SKM-1 (cell line): Measurements from ENCODE around the gene CCDC59.

Experiments
- DNase-seq: peaks from one replicate; lab custom pipeline; 2025; ENCODE audit not compliant: unreplicated experiment; lab: John Stamatoyannopoulos, UW

Gene CCDC59

GRCh38 chr12:82319276-82319675 is 38.9 kb downstream of the CCDC59 start:
- no peak for DNase-seq

GRCh38 chr12:82314406-82314892 is 43.7 kb downstream of the CCDC59 start:
- DNase-seq, result no peak
